Measurements from ENCODE around the gene EPHB2.
"Not testable (repeated sequence)": the region's sequence is repeated elsewhere in the genome, so short reads cannot be mapped to it uniquely, and the experiment has no call there.

Gene EPHB2

DNA sequence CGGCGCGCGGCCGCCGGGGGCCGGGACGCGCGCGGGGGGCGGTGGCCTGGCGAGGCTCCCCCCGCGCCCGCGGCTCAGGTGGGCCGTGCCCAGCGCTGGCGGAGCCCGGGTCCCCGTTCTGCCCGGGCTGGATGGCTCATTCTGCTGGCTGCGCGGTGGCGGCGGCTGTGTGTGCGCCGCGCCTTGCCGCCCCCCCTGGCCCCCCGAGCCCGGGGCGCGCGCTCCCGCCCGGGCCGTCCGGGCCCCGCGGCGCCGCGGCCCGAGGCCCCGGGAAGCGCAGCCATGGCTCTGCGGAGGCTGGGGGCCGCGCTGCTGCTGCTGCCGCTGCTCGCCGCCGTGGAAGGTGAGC, at the start of gene EPHB2:
EPHB2 (plus strand) TSS at position 139 of the 349 bp plus-strand sequence; CDS start at position 283, 144 bp downstream.
- peak within 1 kb of the TSS; percentile 51 for H3K4me3 ChIP-seq (ENCODE audit: low read length)
- no peaks in the 10 kb centered on the region for H3K4me1 ChIP-seq (ENCODE audit: control insufficient read depth, low read depth, low read length)
- no peak within 1 kb of the TSS for H3K27ac ChIP-seq (ENCODE audit: low read length)
- no peaks in the 10 kb centered on the region for H3K9me3 ChIP-seq (ENCODE audit: control insufficient read depth, low read depth, low read length)
- peaks cover 28% of the 10 kb centered on the region for H3K27me3 ChIP-seq (ENCODE audit: control insufficient read depth, insufficient read depth, low read length)
- H3K9ac ChIP-seq (ENCODE audit: low read length) = no peak within 1 kb of the TSS
- no peaks in the 10 kb centered on the region for H3K36me3 ChIP-seq (ENCODE audit: control insufficient read depth, low read depth, low read length)

DNA sequence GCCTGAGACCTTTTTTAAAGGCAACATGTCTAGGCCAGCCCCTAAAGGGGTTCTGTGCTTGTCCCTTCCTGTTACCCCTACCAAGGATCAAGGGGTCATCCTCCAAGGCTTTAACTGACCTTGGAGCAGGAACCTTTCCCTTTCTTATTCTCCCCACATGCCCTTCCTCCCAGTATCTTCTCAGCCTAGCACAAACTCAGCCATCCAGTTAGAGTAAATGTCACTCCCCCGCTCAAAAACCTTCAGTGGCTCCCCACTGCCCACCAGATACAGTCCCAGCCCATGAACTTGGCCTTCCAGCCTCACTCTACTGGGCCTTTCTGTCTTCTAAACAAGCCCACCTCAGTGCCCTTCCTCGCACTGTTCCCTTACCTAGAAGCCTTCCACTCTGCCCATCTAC, 48.8 kb upstream of the EPHB2 start:
- H3K9me3 ChIP-seq (ENCODE audit: control insufficient read depth, low read depth, low read length) = no peaks in the 10 kb centered on the region
- no peak overlapping the region for H3K9ac ChIP-seq (ENCODE audit: low read length)
- no peak overlapping the region for H3K27ac ChIP-seq (ENCODE audit: low read length)
- H3K4me3 ChIP-seq (ENCODE audit: low read length) = no peak overlapping the region
- H3K4me1 ChIP-seq (ENCODE audit: control insufficient read depth, low read depth, low read length) = no peaks in the 10 kb centered on the region
- H3K27me3 ChIP-seq (ENCODE audit: control insufficient read depth, insufficient read depth, low read length) = no peaks in the 10 kb centered on the region
- no peaks in the 10 kb centered on the region for H3K36me3 ChIP-seq (ENCODE audit: control insufficient read depth, low read depth, low read length)

DNA sequence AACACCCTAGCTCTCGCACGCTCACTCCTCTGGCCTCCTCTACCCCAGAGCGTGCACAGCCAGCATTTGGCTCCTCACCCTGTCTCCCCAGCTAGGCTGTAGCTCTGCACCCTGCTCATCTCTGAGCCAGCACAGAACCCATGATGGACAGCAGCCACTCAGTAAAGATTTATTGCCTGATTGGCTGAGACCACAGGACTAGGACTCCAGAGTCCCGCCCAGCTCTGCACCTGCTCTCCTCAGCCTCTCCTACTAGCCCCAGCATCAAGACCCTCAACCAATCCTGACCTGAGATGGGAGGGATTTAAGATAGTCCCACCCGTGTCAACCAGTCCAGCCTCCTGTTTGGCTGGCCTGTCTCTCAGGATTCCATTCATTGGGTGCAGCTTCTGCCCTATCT, 48.3 kb upstream of the EPHB2 start:
- H3K4me1 ChIP-seq (ENCODE audit: control insufficient read depth, low read depth, low read length) = no peaks in the 10 kb centered on the region
- no peaks in the 10 kb centered on the region for H3K27me3 ChIP-seq (ENCODE audit: control insufficient read depth, insufficient read depth, low read length)
- no peaks in the 10 kb centered on the region for H3K9me3 ChIP-seq (ENCODE audit: control insufficient read depth, low read depth, low read length)

DNA sequence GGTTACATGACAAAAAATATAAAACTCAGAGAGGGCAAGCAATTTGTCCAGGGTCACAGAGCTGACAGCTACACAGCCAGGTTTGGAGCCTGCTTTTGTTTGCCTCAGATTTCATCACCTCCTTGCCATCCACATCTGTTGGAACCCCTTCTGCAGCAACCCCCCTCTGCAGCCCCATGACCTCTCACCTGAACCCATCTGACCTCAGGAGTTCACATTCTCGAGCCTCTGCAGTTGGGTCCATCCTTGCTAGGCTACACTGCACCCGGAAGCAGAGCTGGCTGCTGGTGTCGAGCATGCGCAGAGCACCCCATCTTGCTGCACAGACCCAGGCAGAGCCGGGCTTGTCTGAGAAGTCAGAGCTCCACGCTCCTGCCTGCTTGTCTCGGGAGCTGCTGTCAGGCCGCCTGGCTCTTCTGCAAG, 47.6 kb upstream of the EPHB2 start:
- Histone ChIP-seq H3K27me3 (ENCODE audit: control insufficient read depth, insufficient read depth, low read length) (no peaks in the 10 kb centered on the region), H3K4me3 (ENCODE audit: low read length) (no peak overlapping the region), H3K36me3 (ENCODE audit: control insufficient read depth, low read depth, low read length) (no peaks in the 10 kb centered on the region), H3K9me3 (ENCODE audit: control insufficient read depth, low read depth, low read length) (no peaks in the 10 kb centered on the region), H3K27ac (ENCODE audit: low read length) (no peak overlapping the region), H3K9ac (ENCODE audit: low read length) (no peak overlapping the region), H3K4me1 (ENCODE audit: control insufficient read depth, low read depth, low read length) (no peaks in the 10 kb centered on the region)

More for the DNA sequence above, 48.3 kb upstream of the EPHB2 start:
- Histone ChIP-seq H3K27ac (ENCODE audit: low read length) (no peak overlapping the region), H3K4me3 (ENCODE audit: low read length) (no peak overlapping the region), H3K9ac (ENCODE audit: low read length) (no peak overlapping the region), H3K36me3 (ENCODE audit: control insufficient read depth, low read depth, low read length) (no peaks in the 10 kb centered on the region)

DNA sequence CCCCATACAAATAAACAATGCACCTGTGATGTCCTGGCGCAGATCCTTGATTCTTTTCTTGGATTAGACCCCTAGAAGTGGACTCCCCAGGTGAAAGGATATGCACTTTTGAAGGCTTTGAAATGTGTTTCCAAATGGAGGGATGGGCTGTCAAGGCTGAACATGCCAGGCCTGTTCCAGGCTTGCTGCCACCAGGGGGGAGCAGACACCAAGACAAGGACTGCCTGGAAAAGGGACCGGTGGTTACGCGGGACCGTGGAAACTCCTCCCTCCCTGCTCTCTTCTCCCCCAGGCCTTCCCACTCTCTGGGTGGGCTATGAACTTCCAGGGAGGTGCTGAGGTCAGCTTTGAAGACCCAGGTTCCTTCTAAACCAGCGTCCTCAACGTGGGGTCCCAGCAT, 44.9 kb upstream of the EPHB2 start:
- H3K4me3 ChIP-seq (ENCODE audit: low read length) = no peak overlapping the region
- no peak overlapping the region for H3K9ac ChIP-seq (ENCODE audit: low read length)
- H3K27ac ChIP-seq (ENCODE audit: low read length) = no peak overlapping the region
- no peaks in the 10 kb centered on the region for H3K4me1 ChIP-seq (ENCODE audit: control insufficient read depth, low read depth, low read length)
- H3K9me3 ChIP-seq (ENCODE audit: control insufficient read depth, low read depth, low read length) = no peaks in the 10 kb centered on the region
- no peaks in the 10 kb centered on the region for H3K36me3 ChIP-seq (ENCODE audit: control insufficient read depth, low read depth, low read length)
- H3K27me3 ChIP-seq (ENCODE audit: control insufficient read depth, insufficient read depth, low read length) = no peaks in the 10 kb centered on the region

DNA sequence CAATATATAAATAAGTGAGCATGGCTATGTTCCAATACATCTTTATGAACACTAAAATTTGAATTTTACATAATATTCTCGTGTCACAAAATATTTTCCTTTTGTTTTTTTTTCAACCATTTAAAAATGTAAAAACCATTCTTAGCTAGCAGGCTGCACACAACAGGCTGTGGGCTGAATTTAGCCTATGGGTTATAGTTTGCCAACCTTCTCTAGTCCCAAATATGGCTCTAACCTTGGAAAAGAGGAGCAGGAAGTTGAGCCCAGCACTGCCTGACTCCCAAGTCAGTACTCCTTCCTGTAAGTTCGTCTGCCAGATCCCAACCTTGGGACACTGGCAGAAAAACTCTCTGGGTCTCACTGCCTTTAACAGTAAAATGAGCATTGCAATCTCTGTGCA, 44.2 kb upstream of the EPHB2 start:
- Histone ChIP-seq H3K4me3 (ENCODE audit: low read length) (no peak overlapping the region), H3K27ac (ENCODE audit: low read length) (no peak overlapping the region), H3K27me3 (ENCODE audit: control insufficient read depth, insufficient read depth, low read length) (no peaks in the 10 kb centered on the region), H3K4me1 (ENCODE audit: control insufficient read depth, low read depth, low read length) (no peaks in the 10 kb centered on the region), H3K9me3 (ENCODE audit: control insufficient read depth, low read depth, low read length) (no peaks in the 10 kb centered on the region), H3K9ac (ENCODE audit: low read length) (no peak overlapping the region), H3K36me3 (ENCODE audit: control insufficient read depth, low read depth, low read length) (no peaks in the 10 kb centered on the region)

DNA sequence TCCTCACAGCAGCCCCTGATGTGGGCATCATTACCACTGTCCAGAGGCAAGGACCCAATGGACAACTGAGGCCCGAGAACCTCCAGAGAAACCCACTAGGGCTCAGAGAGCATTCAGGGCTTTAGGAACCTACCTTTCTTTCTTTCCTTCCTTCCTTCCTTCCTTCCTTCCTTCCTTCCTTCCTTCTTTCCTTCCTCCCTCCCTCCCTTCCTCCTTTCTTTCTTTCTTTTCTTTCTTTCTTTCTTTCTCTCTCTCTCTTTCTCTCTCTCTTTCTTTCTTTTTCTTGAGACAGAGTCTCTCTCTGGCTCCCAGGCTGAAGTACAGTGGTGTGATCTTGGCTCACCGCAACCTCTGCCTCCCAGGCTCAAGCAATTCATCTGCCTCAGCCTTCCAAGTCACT, 41.8 kb upstream of the EPHB2 start:
- H3K27me3 ChIP-seq (ENCODE audit: control insufficient read depth, insufficient read depth, low read length); H3K9ac ChIP-seq (ENCODE audit: low read length); H3K9me3 ChIP-seq (ENCODE audit: control insufficient read depth, low read depth, low read length); H3K4me1 ChIP-seq (ENCODE audit: control insufficient read depth, low read depth, low read length); H3K36me3 ChIP-seq (ENCODE audit: control insufficient read depth, low read depth, low read length); H3K27ac ChIP-seq (ENCODE audit: low read length); H3K4me3 ChIP-seq (ENCODE audit: low read length): not testable (repeated sequence)

DNA sequence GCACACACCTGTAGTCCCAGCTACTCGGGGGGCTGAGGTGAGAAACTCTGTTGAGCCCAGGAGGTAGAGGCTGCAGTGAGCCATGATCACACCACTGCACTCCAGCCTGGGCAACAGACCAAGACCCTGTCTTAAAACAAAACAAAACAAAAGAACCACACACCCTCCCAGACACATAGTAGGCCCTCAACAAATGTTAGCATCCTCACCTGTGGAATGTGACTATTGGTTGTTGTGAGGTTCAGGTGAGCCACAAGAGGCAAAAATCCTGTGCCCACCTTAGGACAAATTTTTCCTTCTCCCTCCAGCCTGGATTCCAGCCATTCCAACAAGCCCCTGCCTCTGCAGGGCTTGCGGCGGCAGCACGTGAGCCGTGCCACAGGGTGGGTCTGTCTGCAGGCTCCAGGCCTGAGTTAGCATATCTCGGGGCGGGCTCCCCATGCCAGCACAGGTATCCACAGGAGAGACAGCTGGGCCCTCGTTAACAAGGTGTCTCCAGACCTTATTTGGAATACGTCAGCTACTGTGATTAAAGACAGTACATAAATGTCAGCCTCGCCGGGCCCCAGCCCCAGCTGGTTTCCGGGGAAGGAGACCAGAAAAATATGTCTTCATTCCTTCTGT, 40.2 kb upstream of the EPHB2 start:
- no peak overlapping the region for H3K27ac ChIP-seq (ENCODE audit: low read length)
- no peaks in the 10 kb centered on the region for H3K36me3 ChIP-seq (ENCODE audit: control insufficient read depth, low read depth, low read length)
- no peaks in the 10 kb centered on the region for H3K9me3 ChIP-seq (ENCODE audit: control insufficient read depth, low read depth, low read length)
- H3K9ac ChIP-seq (ENCODE audit: low read length) = no peak overlapping the region
- H3K27me3 ChIP-seq (ENCODE audit: control insufficient read depth, insufficient read depth, low read length) = no peaks in the 10 kb centered on the region
- peaks cover 3% of the 10 kb centered on the region for H3K4me1 ChIP-seq (ENCODE audit: control insufficient read depth, low read depth, low read length)
- no peak overlapping the region for H3K4me3 ChIP-seq (ENCODE audit: low read length)

DNA sequence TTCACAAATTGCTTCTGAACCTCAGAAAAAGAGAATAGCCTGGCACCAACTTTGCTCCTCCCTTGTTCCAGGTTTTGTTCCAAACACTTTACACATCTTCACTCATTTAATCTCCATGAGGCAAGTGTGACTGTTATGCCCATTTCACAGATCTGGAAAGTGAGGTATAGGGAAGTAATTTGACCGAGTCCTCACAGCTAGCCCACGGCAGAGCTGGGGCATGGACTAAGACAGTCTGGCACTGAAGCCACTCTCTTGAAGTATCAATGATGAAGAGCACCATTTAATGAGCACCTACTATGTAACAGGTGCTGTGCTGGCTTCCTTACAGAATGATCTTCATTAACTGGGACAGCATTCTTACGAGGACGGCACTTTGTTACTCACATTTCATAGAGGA, 38.6 kb upstream of the EPHB2 start:
- no peak overlapping the region for H3K4me3 ChIP-seq (ENCODE audit: low read length)
- no peaks in the 10 kb centered on the region for H3K36me3 ChIP-seq (ENCODE audit: control insufficient read depth, low read depth, low read length)
- no peak overlapping the region for H3K9ac ChIP-seq (ENCODE audit: low read length)
- H3K27me3 ChIP-seq (ENCODE audit: control insufficient read depth, insufficient read depth, low read length) = no peaks in the 10 kb centered on the region
- no peak overlapping the region for H3K27ac ChIP-seq (ENCODE audit: low read length)
- H3K9me3 ChIP-seq (ENCODE audit: control insufficient read depth, low read depth, low read length) = no peaks in the 10 kb centered on the region
- peaks cover 3% of the 10 kb centered on the region for H3K4me1 ChIP-seq (ENCODE audit: control insufficient read depth, low read depth, low read length)

DNA sequence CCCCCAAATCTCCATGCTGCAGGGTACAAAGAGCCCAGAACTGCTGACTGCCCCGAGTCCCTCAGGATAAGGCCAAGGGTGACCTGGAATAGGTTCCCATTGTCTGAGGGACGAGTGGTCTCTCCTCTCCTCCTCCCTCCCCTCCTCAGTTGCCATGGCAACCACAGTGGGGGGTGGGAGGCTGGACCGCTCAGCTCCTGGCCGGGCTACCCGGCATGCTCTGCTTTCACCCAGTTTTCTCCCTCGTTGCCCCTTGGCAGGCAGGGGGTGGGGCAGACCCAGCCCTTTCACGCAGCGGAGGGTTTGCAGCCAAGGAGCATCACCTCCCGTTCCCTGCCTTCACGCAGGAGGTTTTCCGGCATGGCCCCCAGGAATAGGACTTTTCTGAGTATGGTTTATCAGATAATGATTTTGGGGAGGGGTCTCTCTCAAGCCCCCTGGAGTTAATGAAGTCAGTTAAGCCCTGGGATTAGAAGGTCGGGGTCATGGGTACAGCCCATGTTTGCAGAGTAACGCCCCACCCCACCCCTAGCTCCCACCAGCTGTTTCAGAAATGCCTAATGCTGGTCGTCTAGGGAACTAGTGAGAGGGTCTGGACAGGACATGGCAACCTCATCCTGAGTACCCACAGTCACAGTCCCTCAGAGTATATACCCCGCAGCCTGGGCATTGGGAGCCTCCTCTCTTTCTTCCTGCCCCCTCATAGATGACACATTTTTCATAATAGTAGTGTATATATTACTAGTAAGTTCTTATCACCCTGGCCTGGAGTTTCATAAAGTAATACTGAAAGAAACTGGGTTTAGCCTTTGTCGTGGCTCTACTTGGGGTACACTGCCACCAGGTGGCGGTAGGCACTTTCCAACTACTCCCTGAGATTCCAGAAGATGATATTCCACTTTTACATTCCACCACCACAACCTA, 36.9 kb upstream of the EPHB2 start:
- Histone ChIP-seq H3K9me3 (ENCODE audit: control insufficient read depth, low read depth, low read length) (no peaks in the 10 kb centered on the region), H3K4me1 (ENCODE audit: control insufficient read depth, low read depth, low read length) (peaks cover 8% of the 10 kb centered on the region), H3K4me3 (ENCODE audit: low read length) (peak overlapping the region; percentile 31), H3K36me3 (ENCODE audit: control insufficient read depth, low read depth, low read length) (no peaks in the 10 kb centered on the region), H3K27me3 (ENCODE audit: control insufficient read depth, insufficient read depth, low read length) (no peaks in the 10 kb centered on the region), H3K27ac (ENCODE audit: low read length) (no peak overlapping the region), H3K9ac (ENCODE audit: low read length) (no peak overlapping the region)

DNA sequence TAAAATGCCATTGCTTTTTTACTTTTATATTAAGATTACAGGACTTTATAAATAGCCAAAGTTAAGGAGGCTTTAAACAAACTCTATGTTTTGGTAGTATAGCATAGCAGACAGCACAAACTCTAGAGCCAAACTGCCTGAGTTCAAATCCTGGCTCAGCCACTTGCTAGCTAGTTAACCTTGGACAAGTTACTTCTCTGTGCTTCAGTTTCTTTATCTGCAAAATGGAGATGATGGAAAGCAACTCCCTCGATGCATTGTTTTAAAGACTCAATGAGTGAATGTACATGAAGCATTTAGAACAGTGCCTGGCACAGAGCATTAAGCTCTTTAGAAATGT, 36.3 kb upstream of the EPHB2 start:
- H3K36me3 ChIP-seq (ENCODE audit: control insufficient read depth, low read depth, low read length) = no peaks in the 10 kb centered on the region
- no peaks in the 10 kb centered on the region for H3K9me3 ChIP-seq (ENCODE audit: control insufficient read depth, low read depth, low read length)
- H3K4me1 ChIP-seq (ENCODE audit: control insufficient read depth, low read depth, low read length) = peaks cover 8% of the 10 kb centered on the region
- no peaks in the 10 kb centered on the region for H3K27me3 ChIP-seq (ENCODE audit: control insufficient read depth, insufficient read depth, low read length)
- no peak overlapping the region for H3K4me3 ChIP-seq (ENCODE audit: low read length)
- H3K9ac ChIP-seq (ENCODE audit: low read length) = no peak overlapping the region
- H3K27ac ChIP-seq (ENCODE audit: low read length) = no peak overlapping the region

DNA sequence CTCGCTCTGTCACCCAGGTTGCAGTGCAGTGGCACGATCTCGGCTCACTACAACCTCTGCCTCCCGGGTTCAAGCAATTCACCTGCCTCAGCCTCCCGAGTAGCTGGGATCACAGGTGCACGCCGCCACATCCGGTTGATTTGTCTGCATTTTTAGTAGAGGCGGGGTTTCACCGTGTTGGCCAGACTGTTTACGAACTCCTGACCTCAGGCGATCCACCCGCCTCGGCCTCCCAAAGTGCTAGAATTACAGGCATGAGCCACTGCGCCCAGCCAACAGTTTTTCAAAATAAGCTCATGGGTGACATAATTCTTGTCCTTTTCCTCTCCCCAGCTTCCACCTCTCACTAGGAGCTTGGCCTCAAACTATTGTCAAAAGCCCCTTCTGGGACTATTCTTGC, 34.5 kb upstream of the EPHB2 start:
- not testable (repeated sequence) for H3K27ac ChIP-seq (ENCODE audit: low read length); H3K9me3 ChIP-seq (ENCODE audit: control insufficient read depth, low read depth, low read length); H3K4me1 ChIP-seq (ENCODE audit: control insufficient read depth, low read depth, low read length); H3K27me3 ChIP-seq (ENCODE audit: control insufficient read depth, insufficient read depth, low read length); H3K9ac ChIP-seq (ENCODE audit: low read length); H3K4me3 ChIP-seq (ENCODE audit: low read length); H3K36me3 ChIP-seq (ENCODE audit: control insufficient read depth, low read depth, low read length)

Data from iPS-18a (cell line).